HG02588 (cell line): ENCODE data around the gene MTSS2.

Experiments
- ATAC-seq: cut with Tn5 transposase; IDR thresholded peaks from one replicate; pipeline ENCODE4 v1.9.1; 2021; ENCODE audit warnings: mild to moderate bottlenecking, moderate library complexity; ENCODE audit not compliant: unreplicated experiment

MTSS2 gene

DNA sequence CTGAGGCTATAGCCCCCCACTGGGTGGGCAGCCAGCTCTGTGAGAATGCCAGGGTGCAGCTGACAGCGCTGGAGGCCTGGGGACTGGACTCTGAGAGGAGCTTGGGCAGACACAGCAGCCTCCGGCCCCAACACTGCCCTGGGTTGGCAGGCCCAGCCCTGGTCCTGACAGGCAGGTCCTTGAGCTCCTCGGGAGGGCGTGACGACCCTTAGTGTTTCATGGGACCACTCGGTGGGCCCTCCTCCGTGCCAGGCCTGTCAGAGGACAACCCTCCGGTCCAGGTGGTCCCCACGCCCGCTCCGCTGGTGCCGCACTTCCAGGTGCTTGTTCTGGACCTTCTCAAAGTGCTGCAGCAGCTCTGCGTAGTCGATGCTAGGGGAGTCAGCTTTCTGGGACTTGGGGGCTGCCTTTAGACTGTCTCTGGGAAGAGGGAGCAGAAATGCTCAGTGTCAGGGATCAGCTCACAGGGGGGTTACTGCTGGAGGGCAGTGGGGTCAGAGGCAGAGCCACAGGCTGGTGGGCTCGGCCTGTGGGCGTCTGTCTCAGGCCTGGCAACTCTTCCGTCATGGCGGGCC lies 1.9 kb upstream of the MTSS2 start:
- no peak for ATAC-seq

DNA sequence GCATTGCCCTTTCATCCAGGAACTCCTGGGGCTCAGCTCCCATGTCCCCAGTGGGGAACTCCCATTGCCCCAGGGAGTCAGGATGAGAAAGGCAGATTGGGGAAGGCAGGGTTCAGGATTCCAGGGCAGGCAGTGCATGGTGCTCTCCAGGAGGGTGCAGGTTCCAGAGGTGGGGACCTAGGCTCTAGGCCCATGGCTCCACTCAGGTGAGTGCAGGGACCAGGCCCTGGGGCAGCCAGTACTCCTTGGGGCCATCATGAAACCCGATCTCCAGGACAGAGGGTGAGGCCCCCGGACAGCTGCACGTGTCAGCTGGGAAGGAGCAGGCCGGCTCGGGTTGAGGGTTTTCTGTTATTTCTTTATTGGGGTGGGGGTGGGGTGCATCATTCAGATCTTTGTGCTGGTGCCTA lies 1.3 kb upstream of the MTSS2 start:
- no peak for ATAC-seq

DNA sequence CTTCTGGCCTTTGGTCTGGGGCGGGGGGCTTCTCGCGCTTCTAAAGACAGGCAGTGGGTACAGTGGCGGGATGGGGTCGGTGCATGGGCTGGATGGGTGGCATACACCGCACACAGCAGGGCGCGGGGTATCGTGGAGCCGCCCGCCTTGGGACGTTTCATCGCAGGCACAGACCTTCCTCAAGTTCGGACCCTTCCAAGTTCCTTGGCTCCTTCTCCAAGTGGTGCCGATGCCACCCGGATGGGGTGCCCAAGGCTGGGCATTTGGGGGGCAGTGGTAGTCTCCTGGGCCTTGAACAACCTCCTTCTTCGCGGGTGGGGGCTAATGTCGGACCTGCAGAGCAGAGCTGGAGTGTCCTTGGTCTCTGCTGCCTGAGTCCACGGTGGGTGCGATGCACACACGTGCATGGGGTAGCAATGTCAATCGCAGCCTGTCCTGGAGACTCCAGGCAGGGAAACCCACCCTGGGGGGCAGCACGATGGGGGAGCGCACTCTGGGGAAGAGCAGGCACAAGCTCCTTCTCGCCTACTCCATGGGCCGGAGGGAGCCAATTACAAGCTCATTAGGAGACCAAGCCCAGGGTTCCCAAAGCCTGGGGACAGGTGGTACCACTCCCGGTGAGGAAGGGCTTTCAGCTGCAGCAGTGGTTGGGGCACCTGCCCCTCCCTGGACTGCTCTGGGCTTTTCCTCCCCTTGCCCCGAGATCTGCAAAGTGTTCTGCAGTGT lies 686 bp upstream of the MTSS2 start:
- no peak for ATAC-seq

DNA sequence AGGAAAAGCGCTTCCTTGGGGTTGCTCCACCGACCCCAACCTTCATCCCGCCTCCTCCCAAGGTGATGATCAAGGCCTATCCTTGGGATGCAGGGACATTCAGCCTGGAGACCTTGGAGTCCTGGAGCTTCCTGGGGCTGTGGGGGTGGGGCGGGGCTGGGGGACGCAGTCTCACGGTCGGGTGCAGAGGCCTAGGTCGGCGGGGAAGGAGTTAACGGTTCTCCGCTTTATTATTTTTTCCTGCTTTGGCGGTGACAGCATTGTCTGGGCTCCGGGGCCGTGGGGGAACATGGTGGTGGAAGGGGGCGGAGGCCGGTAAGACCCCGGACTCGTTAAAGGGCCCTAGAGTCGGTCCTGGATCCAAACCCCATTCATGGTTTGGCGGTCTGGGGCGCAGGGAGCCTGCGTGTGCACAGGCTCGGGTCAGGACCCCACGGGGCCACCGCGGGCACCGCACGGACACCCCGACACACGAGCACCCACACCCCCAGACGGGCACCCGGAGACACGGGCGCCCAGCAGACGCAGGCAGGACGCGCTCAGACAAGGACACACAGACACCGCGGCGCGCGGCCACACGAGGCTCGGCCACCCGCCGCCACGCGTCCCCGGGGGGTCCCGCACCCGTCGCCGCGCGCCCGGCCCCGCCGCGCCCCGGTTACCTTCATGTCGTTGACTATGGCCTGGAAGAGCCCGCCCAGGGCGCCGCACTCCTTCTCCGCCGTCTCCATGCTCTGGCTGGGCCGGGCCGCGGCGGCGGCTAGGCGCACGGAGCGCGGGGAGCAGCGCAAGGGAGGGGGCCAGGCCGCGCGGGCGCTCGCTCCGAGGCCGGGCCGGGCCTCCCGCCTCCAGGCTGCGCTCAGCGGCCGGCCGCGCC lies 554 bp downstream of the MTSS2 start:
- no peak for ATAC-seq

DNA sequence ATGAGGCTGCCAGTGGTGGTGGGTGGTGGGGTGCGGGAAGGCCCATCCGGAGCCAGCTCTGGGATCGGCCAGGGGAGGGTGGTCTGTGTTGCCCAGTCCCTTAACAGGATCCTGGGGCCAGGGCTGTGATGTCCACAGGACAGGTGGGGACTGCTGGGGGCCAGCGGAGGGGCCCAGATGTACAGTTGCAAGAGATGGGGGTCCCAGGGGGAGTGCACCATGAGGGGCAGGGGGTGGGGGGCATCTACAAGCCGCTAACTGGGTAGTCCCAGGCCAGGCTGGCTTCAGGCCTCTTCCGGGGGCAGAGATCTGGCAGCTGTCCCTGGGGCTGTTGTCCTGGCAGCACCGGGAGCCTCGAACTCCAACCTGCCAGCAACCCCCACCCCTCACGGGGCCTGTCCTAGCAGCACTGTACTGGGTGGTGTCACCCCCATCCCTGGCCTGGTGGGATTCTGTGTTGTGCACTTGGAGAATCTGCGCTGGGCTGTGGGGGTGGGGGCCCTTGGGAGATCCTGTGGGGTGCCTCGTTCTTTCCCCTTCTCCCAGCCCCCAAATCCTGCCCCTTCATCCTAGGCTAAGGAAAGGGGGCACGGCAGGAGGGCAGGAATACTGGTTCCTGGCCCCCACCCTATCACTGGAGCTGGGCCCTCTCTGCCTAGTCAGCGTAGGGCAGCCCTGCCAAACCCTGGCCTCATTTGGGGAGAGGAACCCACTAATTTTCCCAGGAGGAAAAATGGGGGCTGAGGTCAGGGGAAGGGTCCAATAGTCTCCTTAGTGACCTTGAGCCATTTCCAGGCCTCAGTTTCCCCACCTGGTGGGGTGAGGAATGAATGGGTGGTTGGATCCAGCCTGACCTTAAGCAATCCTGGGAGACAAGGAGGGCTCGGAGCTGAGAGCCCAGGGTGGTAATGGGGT lies 1.4 kb downstream of the MTSS2 start:
- ATAC-seq: no peak

- no peak for ATAC-seq
Measured at GRCh38 chr16:70683146-70683944, 2.5 kb downstream of the MTSS2 start.

DNA sequence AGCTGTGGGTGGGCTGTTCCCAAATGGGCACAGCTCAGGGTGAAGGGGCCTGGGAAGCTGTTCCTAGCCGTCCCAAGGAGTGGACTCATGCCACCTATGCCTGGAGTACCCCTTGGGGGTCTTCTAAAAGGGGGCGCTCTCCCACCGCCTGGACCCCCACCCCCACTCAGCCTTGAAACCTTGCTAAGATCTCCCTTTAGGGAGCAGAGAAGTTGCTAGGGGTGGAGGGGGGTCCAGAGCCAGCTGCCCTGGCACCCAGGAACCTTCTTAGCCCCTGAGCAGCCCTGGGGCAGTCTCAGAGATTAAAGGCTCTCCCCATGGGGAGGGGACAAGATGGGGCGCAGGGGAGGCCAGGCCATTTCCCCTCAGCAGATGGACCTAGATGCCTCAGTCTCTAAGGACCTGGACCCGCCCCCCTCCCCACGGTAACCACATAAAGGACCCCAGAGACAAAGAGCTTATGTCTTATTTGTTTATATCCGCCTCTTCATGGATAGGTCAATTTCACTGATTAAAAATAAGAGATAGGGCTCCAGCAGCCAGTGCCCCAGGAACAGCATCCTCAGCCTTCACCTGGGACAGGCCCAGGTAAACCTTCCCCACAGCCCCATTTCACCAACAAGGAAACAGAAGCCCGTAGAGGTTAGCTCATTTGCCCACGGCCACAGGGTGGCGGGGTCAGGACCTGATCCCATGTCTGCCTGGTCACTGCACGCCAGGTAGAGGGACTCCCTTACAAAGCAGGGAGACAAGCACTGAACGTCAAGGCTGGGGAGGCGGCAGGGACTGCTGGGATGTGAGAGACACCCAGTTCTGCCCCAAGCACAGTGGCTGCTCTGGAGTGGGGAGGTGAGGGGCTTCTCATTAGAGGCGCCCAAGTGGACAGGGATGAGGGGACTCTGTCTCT lies 3.4 kb downstream of the MTSS2 start:
- ATAC-seq: no peak

DNA sequence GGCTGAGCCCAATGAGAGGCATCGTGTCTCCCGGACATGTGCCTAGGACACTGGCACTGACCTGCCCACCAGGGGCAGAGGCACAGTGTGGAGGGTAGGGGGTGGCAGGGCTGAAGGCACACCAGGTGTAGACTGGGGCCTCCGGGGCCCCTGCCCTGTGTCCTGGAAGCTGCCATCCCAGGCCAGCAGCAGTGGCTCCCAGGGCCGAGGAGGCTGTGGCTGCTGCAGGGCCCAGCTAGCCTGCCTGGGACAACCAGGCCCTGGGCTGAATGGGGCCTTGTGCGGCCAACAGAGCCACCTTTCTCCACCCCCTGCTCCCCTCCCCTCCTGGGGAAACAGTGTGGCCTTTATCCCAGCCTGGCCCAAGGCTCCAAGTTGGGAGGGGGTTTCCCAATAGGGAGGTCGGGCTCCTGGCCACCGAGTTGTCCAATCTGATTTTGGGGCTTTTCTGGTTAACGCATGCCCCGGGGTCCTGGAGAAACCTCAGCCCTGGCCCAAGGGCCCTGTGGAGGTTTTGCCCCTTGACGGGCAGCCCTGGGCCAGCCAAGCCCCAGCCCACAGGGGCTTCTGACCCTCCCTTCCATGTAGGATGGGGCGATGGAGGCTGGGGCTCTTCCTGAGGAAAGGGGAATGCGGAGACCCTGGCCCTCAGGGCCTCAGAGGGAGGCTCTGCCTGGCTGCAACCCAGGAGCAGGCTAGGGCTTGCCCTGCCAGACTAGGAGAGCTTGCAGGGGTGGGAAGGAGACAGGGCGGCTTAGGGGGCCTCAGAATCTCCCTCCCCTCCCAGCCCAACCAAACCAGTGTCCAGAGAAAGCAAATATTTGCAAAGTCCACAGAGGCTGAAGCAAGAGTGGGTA lies 4.2 kb downstream of the MTSS2 start:
- no peak for ATAC-seq

GRCh38 chr16:70680495-70681381 lies 5.1 kb downstream of the MTSS2 start:
- ATAC-seq: no peak

DNA sequence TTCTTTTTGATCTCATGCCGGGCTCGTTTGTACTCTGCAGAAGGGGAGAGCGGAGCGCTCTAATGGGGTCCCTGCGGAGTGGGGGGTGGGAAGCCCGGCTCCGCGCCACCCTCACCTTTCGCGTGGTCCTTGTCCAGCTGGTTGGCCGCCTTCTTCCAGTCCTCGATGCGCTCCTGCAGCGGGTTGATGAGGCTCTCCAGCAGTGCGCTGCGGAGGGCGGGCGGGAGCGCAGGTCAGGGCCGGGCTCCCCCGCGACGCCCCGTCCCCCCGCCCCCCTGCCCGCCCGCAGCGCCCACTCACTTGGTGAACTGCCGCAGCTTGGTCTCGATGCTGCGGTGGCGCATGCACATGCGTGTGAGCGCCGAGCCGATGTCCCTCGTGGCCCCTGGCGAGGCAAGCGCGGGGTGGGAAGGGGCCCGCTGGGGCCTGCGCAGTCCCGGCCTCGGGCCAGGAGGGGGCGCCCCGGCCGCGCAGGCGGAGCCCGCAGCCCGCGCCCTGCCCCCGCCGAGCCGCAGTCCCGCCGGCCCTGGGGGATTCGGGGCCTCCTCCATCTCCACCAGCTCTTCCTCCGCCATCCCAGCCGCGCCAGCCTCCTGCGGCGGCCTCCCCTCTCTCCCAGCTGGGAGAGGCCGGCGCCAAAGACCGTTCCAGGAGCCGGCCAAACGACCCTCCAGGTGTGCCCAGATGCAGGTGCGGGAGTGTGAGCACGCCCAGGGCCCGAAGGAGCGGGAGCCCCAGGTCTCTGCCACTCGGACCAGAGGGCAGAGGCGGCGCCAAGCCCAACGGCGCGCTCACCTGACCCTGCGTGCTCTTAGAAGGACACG lies 6.0 kb downstream of the MTSS2 start:
- no peak for ATAC-seq

- no peak for ATAC-seq
Measured at GRCh38 chr16:70678898-70679670, 6.8 kb downstream of the MTSS2 start.

DNA sequence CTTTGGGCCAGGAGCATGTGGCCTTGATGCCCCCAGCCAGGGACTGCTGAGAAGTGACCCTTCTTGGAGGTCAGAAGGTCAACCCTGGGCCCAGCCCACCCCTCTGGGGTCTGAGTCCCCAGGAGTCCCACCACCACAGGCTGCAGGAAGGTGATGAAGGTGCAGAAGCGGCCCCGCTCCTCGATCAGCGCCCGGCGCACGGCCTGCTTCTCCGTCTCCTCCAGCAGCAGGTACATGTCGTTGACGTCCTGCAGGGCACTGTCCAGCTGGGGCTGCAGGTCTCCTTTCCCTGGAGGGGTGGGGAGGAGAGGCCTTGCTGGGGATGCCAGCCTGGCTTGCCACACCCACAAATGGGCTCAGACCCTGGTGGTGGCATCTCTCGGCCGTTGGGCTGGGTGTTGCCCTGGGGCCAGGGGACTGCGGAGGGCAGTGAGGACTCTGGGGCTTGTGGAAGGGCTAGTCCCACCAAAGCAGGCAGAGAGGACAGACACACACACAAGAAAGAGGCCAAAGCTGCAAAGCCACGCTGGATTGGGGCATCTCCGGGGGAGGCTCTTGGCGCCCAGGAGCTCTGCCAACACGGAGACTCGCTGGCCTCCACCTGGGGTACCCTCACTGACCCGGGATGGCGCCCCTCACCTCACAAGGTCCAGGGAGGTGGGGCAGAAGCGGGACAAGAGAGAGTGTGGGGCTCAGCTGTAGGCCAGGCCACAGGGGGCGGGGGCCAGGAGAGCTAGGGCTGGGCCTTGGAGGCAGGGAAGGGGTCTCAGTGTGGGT lies 7.5 kb downstream of the MTSS2 start:
- ATAC-seq: no peak

- no peak for ATAC-seq
Measured at GRCh38 chr16:70677499-70678120, 8.2 kb downstream of the MTSS2 start.
